HS-5 (cell line): ENCODE results near the gene CCDC24.

Experiments used
- DNase-seq: peaks from one replicate; pipeline ENCODE4 v3.0.0-alpha.2; 2012; ENCODE audit warnings: low read depth

The CCDC24 gene

DNA sequence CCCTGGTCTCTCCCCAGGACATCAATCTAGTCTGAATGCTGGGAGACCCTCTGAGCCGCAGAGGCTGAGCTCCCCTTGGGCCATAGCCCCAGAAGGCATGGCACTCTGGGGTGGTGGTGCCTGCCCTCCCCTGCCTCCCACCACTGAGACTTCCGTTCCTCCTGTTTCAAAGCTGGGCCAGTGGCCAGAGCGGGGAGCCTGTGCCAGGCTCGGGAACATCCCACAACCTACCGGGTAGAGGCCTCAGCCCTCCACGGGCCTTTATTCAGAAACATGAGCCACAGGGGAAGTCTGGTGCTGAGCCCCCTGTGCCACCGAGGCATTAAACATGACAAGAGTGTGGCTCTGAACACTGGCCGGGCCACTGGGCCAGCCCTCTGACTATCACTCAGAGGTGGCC is 8.1 kb downstream of the CCDC24 start:
- DNase-seq, result no peak

DNA sequence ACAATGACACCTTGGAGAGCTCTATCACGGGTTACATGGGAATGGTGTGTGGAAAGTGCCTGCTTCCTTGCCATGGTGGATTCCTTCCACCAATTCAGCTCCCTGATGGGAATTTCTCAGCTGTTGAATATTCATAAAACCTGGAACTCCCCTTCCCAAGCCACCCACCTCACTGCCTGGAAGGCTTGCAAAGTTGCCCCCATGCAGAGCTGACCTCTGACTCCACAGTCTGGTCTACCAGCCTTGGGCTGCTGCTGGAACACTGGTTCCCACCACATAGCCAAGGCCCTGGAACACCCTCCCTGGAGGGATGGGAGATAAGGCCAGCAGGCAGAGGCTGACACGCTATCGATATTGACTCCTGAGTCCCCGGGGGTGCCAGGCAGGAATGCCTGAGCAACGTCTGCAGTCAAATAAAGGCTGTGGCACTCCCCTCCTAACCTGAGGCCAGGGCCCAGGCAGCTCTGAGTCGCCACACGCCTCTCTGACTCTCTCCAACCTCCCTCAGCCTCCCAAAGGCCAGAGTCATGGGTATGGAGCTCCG is 8.8 kb downstream of the CCDC24 start:
- DNase-seq, result no peak

DNA sequence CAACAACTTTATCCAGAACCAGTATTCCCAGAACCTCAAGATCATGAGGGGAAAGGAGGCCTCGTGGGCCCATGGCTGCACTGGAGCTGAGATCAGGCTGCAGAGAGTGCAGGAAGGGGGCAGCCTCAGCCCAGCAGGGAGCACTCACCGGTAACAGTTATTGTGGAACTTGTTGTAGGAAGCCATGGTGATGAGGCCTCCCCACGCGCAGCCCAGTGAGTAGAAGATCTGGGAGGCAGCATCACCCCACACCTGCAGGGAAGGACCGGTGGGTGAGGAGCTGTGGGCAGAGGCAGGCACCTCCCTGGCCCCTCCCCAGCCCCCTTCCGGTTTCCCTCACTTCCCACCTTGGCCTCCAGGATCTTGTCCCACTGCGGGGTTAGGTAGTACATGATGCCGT is 10.8 kb downstream of the CCDC24 start:
- DNase-seq, result no peak

DNA sequence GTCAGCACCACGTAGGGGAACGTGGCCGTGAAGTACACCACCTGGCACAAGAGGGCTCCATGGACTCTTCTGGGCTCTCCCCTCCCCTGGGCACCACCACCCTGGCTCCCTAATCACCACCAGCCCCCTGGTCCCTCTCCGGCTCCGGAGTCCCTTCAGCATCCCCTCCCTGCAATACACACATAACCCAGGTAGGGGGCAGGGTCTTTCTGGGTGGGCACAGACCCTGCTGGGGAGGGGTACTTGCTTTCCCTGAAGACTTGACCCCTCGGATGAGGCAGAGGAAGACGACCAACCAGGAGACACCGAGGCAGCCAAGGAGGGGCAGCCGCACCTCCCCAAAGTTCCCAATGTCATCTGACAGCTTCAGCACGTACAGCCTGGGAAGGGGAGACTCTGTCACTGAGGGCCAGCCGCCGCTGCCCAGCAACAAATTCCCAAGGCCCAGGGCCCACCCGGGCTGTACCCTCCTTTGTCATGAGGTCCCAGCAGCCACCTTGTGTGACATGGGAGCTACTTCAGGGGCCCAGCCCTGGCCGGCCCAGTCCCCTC is 11.3 kb downstream of the CCDC24 start:
- no peak for DNase-seq

DNA sequence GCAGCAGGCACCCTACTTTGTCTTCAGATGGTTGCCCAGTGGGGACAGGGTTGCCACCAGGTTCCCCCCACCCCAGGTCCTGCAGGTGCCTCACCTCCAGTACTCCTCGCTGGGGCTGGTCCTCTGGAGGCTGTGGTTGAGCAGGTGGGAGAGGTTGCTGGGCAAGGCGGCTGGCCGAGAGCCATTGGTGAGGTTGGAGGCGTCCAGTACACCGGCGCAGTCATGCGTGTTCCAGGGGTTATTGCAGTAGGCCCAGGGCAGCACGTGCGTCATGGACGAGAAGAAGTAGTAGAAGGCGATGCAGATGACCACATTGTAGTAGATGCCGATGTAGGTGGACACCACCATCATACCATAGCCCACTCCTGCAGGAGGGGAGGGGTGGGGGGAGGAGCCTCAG is 16.9 kb downstream of the CCDC24 start:
- no peak for DNase-seq

DNA sequence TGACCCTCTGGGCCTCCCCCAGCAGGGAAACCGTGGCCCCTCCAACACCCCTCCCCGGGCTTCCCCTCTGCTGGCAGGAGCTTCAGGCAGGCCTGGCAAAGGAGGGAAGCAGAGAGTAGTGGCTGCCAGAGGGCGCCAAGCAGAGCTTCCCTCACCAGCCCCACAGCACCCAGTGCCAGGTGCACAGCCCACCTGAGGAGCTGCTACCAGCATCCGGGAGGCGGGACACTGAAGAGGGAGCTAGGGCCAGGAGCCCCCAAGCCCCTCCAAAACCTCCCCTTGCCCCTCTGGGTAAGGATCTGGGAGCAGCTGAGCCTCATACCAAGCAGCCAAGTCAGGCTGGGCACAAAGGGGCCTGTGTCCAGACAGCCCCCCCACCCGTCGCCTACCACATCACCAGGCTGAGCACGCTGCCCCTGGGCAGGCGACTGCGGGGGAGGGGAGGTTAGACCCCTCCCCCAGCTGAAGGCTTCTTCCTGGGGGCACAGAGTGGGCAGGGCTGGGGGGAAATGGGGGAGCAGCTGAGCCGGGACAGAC is 19.6 kb downstream of the CCDC24 start:
- DNase-seq, result no peak

DNA sequence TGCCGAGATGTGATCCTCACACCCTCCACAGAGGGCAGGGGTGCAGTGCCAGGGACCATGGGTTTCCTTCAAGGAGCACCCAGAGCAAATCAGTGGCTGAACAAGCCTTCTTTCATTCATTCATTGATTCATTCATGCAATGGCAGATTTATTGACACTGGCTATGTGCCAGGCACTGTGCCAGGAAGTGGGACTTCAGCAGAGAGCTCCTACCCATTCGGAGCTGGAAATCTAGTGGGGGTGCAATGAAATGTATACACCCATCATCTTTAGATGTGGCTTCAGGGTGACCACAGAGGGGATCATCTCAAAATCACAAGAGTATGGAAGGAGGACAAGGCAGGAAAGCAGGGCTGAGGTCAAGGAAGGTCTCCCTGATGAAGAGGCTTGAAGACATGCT is 21.0 kb downstream of the CCDC24 start:
- DNase-seq, result no peak

DNA sequence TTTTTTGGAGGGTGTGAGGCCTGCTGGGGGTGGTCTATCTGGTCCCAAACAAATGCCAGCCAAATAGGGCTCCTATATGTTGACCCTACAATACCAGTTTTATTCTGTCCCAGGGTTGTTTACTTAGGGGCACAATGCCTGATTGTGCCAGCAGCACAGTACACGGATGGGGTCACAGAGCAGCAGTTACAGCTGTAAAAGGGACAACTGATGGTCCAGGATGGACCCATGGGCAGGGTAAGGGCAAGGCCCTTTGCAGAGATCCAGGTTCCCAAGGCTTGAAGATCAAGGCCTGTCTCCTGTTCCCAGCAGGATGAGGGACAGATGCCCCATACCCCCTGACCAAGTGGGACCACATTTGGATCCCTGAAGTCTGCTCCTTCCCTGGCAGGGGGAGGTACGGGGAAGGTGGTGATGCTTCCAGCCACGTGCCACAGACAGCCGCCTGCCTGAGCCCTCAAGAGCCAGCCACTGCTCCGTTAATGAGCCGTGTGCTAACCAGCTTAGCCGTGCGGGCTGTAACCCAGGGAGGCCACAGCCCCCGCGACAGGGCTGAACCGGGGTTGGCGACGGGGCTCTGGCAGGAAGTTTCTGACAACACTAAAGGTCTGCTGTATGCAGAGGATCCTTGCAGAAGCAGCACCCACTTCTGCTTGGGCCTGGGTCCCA is 21.7 kb downstream of the CCDC24 start:
- no peak for DNase-seq

DNA sequence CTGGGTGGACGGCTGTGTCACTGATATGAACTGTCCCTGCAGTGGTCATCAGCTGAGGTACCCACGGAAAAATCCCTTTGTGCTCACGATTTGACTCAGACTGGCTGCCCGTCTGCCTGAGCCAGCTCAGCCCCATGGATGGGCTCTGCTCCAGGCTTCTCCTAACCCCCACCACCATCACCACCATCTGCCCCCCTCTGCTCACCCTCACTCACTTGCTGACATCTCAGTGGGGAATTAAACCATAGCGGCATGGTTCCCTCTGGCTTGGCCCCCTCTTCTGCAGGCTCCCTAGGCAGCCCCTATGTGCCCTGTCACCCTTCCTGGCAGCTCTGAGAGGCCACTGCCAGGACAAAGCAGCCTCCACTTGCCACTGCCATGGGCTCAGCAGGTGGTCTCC is 22.6 kb downstream of the CCDC24 start:
- DNase-seq, result no peak

DNA sequence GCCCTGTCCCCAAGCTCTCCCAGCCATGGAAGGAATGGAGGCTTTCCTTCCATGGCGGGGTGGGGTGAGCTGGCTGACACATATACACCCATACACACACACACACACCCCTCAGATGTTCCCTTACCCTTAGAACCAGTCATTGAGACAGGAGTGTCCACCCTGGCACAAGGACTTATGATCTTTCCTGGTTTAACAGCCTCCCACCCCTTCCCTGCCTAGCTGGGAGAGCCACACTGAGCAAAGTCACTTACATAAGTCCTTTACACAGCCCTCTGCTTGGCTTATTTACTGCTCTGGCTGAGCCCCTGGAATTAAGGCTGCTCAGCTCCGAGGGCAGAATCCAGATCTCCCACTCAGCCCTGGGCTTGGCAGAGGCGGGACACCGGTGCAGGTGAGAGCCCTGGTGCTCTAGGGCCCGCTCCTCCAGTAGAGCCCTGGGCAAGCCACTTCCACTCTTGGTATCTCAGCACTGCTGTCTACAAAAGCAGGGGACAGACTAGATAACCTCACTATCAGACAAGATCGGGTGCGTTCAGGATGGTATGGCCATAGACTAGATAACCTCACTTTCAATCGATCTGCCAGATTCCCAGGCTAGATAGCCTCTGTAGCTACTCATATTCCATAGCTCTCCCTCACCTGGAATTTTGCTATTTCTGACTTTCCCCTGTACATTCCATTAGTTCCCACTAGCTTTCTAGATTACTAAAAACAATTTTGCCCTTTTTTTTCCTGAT is 23.1 kb downstream of the CCDC24 start:
- no peak for DNase-seq

DNA sequence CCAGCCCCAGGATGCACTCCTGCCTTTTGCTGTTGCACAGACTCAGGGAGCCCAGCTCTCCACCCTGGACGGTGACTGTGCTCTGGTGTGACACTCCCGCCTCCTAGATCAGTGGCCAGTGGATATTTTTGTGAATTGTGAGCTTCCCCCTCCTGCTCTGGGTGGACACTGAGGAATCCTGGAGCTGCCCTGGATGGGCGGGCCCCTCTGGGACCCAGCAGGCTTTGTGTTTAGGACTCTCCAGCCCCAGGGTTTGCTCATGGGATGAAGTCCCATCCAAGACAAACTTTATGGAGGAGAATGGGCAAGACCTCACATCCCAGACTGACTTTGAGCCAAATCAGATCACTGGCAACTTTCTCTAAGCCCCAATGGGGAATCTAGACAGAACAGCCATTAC is 23.8 kb downstream of the CCDC24 start:
- DNase-seq, result no peak

DNA sequence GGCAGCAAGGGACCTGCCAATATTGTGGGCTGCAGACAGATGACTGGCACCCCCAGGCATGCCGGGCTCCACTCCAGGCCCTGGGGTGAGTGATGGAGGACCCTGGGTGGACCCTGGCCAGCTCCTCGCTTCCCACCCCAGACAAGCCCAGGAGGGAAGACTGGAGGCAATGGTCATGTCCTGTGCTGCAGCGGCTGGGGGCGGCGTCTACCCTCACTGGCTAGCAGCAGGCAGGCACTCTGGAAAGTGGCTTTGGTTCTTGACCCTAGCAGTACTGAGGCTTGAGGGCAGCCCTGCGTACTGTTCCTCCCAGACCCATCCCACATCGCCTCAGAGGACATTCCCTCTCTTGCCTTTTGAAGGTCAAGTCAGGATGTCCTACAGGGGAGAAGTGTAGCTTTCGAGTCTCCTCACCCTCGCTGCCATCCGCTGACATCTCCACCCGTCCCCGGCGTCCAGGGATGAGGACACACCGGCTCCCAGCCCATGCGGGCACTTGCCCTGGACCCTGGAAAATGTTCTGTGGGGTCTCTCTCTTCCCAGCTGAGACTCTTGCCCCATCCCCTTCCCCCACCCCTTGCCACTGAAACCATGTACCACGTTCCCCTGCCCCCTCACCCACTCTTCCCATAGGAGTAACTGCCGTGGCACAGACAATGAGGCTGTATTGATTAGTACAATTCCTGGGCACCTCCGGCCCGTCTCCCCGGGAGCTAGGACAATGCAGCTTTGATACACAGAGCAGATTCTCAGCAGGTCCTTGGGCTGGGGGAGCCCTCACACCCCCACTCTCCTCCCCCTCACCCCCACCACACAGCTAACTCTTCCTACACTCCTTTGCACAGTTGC is 24.9 kb downstream of the CCDC24 start:
- DNase-seq, result no peak

DNA sequence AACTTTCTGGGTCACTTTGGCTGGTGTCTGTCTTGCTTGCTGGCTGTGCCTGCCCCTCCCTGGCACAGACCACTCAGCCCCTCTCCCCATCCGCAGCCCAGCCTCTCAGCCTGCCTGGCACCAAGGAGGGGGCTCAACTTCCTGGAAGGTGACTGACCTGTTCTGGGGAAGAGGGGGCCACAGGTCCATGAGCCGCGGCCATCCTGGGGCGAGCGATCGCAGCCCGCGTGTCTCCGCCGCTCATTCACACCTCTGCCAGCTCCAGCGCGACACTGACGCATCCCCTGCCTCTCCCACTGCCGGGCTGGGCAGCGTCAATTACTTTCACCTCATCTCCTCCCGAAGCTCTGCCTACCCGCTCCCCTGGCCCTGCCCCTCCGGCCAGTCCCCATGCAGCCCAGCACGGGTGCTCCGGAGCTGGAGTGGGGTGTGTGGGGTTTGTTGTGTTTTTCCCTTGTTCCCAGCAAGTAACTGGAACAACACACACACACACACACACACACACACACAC is 25.5 kb downstream of the CCDC24 start:
- DNase-seq, result no peak

DNA sequence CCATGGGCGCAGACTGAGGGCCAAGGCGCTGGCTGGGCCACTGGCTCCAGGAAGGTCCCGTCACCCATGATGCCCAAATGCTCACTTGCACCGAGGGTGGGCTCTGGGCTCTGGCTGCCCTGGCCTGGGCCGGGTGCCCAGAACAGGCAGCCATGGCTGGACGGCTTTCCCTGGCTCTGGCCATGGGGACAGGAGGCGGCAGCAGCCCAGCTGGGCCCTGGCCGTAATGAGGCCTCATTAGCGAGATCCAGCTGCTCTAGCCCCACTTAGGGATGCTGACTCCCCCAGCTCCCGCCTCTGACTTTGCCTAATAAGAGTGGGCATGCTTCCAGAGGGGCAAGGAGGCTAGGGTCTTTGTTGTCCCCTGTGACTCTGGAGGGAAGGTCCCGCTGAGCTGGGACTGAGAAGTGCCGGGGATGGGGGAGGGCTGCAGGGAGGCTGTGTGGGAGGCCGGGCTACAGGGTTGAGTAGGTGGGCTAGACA is 28.1 kb downstream of the CCDC24 start:
- no peak for DNase-seq

DNA sequence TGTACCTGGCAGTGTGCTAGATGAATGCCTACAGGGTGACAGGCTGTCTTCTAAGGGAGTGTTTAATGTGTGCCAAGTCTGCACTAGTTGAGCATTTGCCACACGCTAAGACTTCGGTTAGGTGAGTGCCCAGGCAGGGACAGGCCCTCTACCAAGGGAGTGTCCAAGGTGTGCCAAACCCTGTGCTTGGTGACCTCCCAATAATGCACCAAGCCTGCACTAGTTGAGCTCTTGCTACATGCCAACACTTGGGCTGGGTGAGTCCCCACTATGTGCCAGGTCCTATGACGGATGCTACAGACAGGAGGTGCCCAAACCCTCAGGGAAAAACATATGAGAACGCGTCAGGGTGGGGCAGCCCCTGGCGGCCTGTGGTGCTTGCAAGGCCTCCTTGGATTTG is 29.1 kb downstream of the CCDC24 start:
- DNase-seq, result no peak

DNA sequence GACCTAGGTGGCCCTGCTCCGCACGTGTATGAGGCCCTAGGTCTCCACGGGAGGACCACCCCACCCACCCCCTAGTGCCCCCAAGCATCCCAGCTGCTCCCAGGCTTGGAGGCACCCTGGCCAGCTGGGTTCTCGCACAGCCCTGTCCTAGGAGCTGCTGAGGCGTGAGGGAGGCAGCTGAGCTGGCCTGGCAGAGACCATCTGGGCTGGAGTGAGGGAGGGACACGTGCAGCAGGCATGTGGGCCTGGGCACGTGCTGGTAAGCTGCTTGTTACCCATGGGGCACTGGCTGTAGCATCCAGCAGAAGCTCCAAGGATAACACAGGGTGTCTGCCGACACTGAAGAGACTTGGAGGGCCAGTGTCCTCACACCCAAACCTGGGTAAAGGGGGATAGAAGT is 29.8 kb downstream of the CCDC24 start:
- no peak for DNase-seq

DNA sequence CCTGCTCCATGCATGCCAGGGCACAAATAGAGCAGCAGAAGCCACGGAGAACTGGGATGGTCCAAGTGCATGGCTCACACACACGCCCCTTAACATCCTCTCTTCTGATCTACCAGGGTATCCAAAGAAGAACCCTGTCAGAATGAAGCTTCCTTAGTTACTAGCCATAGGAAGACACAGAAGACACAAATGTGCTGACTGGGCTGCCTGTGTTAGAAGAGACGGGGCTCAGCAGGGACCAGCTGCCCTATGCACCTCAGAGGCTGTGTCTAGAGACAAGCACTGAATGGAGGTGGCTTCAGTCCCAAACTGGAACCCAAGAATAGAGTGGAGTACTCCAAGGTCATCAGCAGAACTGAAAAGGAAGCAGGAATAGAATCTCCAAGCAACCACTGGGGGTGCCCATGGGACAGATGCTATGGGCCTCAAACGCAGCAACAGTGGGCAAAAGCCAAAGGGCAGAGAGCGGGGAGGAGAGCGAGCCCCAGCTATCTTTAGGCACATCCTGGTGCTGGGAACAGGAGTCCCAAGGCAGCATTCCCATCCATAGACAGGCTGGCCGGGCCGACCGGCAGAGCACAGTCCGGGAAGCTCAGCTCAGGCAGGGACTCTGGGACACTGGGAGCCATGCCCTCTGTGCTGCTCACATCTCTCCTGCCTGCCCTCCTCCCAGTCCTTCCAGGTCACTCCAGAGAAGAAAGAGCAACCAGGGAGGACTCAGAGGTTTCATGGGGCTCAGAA is 30.4 kb downstream of the CCDC24 start:
- no peak for DNase-seq

DNA sequence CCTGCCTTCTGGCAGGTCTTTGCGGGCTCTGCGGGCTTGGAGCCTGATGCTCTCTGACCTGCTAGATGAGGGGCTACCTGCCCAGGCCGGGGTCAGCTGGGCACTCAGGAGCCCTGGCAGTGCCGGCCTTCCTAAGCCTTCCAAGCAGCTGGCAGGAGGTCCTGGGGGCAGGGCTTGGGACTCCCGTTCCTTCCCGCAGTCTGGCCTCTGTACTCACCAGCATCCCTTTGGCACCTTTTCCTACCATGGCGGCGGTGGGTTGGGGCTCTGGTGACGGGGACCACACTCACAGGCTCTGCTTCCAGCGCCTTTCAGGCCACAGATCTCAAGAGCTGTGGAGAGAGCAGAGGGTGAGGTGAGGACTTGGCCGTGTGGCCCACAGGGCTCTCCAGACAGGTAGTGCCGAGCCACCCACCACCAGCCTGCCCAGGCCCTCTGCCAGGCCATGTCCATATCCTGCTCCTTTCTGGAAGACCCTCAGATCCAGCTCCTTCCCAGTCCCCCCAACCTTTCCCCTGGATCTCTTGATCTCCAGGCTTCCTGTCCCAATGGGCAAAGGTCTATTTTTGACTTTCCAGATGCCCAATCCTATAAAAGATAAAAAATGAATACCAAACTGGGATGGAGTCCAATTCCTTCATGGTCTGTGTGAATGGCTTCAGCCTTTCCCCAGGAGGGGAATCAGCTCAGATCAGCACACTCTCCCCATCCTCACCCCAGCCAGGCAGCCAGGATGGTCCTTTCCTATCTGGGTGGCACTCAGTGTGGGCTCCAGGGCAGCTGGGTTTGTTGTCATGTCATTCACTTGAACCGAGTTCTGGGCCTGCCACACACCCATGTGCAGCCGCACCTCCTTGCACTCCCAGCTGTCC is 32.9 kb downstream of the CCDC24 start:
- no peak for DNase-seq

DNA sequence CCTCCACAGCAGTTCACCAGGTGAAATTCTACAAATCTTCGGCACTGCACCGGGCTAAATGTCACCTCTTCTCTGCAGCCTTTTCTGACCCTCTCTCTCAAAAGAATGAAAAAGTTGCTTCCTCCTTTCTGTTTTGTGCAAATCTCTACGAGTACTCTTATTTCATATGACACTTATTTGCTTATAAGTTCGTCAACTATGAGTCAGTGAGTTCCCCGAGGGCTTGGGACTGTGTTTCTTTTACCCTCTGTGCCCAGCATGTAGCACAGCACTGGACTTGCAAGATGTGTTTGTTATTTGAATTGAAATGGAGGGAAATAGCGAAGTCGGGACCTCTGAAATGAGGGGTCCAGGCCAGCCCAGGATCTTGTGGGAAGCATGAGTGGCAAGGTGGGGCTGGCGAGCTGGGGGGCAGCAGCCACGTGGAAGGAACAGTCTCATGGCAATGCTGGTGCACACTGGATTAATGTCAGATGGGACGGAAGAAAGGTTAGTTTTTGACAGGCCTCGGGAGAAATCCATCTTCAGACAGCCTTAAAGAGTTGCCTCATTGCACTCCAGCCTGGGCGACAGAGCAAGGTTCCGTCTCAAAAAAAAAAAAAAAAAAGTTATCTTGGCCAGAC is 33.6 kb downstream of the CCDC24 start:
- no peak for DNase-seq

DNA sequence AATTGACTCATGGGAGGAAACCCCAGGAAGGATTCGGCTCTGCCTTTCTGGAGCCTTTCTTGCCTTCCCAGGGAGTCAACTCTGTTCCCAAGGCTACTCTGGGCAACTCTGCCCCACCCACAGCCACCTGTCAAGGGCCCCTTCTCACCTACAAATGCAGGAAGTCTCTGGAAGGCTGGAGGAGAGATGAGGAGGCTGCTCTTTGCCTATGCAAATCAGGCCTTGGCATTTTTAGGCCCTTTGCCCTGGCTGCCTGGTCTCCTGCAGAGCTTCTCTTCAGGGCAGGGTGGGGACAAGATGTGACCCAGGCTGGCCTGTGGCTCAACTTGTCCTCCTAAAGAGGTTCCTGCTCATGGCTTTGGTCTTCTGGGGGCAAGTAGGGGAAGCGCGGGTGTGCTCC is 34.4 kb downstream of the CCDC24 start:
- DNase-seq, result no peak
